HG02642 (cell line): ENCODE results near the gene CEACAM18.
"Not testable (repeated sequence)": the region's sequence is repeated elsewhere in the genome, so short reads cannot be mapped to it uniquely, and the experiment has no call there.

ENCODE experiments used
- ATAC-seq: cut with Tn5 transposase; IDR thresholded peaks from one replicate; pipeline ENCODE4 v1.9.1; 2021; ENCODE audit warnings: mild to moderate bottlenecking; ENCODE audit not compliant: unreplicated experiment, poor library complexity

Gene CEACAM18

GRCh38 chr19:51488491-51488890, 10.2 kb downstream of the CEACAM18 start:
- ATAC-seq = no peak

DNA sequence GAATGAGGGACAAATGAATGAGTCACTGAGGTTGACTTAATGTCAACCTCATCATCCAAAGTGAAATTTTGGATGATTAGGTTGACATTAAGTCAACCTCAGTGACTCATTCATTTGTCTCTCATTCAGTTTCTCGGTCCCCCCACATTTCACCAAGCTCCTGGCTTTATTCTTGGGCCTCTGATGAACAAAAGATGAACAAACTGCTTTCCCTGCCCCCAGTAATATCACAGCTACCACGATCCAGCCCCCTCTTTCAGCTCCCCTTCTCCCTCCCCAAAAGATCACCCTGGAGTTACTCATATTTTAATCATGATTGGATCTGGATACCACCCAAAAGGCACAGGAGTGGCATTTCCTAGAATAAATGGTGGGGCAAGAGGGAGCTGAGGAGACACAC, 10.8 kb downstream of the CEACAM18 start:
- no peak for ATAC-seq

DNA sequence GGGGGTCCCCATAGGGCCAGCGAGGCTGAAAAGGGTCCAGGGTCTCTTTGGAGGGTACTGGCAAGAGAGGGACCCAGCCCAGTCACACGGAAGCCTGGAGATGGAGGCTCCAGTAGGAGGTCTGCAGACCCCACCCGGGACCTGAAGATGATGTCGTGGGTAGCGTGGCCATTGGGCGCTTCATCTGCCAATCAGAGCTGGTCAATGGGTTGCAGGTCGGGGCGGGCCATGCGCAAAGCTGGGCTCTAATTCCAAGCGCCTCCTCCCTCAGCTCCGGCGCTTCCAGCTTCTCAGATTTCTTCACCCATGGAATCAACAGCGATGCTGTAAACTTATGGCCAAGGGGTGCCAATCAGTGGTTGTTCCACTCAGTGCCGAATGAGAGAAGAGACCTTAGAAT, 12.3 kb downstream of the CEACAM18 start:
- ATAC-seq = no peak

GRCh38 chr19:51491586-51491985, 13.2 kb downstream of the CEACAM18 start:
- ATAC-seq = no peak

DNA sequence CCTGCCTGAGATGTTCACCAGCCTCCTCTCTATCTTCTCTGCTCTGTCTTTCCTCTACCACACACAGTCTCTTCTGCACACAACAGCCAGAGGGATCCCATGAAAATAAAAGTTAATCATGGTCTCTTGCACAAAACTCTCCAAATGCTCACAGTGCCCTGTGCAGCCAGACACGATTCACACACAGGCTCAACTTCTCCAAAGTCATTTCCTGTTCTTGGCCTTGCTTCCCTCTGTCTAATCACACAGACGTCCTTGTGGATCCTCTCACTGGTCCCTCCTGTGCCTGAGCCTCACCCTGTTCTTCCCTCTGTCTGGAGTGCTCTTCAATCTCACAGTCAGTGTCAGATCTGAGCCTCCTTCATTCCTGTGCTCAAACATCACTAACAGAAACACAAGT, 15.4 kb downstream of the CEACAM18 start:
- no peak for ATAC-seq

DNA sequence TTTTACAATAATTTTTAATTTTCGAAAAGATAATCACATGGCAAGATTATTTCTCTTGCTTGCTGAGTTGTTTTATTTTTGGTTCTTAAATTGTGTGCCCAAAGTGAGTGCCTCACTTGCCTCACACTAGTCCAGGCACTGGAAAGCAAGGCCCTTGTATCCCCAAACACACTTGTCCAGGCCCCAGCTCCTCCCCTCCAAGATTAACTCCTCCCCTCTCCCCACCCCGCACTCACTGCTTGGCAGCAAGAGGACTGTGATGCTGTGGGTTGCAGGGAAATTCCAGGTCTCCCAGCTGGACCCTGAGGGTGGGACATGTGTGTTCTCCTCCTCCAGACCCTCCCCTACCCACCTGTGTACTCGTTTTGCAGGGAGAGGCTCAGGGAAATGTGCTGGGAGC, 19.3 kb downstream of the CEACAM18 start:
- no peak for ATAC-seq

GRCh38 chr19:51500931-51501330, 22.6 kb downstream of the CEACAM18 start:
- not testable (repeated sequence) for ATAC-seq

- ATAC-seq = no peak
These were observed 23.4 kb downstream of the CEACAM18 start, which contains the start of gene SIGLEC12 for GRCh38 chr19:51501594-51502263. SIGLEC12 (minus strand) TSS chr19:51501800; CDS start chr19:51501733, 67 bp downstream.

GRCh38 chr19:51503286-51503817, 25.0 kb downstream of the CEACAM18 start:
- no peak for ATAC-seq

- no peak for ATAC-seq
These were observed 25.6 kb downstream of the CEACAM18 start for GRCh38 chr19:51503896-51504295.

DNA sequence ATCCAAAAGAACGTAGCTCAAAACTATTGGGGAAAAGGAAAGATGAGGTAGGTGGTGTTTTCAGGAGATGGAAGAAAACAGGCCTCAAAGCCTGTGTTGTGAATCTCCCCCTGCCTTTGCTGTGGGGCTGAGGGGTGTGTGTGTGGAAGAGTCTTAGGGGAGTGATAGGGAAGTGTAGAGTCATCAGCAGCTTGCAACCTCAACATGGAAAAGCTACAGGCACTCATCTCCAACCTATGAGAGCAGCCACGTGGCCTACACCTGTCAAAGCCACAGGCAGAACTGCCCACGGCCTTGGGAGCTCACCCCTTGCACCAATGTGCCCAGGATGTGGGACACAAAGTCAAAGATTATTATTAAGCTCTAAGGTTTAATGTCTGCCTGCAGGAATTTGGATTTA, 27.6 kb downstream of the CEACAM18 start:
- ATAC-seq = no peak

GRCh38 chr19:51507192-51507591, 28.9 kb downstream of the CEACAM18 start:
- no peak for ATAC-seq

- no peak for ATAC-seq
These were observed 29.3 kb downstream of the CEACAM18 start for GRCh38 chr19:51507640-51508058.

DNA sequence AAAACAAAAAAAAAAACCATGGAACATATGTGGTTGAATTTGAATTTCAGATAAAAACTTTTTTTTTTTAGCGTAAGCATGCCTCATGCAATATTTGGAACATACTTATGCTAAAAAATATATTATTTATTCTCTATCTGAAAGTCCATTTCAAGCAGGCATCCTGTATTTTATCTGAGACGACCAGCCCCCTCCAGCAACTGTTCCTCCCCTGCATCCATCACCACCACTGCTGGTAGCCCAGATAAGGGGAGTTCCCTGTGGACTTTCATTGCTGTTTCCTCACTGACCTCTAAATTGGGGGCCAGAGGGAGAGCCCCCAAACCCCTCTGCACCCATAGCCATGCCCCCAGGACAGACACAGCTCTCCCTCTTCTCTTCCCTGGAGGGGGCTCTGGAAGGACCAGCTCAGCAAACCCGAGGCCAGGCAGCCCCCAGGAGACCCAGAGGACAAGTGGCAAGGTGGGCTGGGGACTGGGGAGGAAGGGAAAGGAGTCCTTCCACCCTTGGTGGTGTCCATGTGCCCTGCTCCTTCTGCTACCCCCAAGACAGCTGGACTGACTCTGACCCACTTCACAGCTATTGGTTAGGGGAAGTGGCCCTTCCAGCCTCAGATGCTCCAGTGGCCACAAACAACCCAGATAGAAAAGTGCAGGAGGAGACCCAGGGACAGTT, 29.9 kb downstream of the CEACAM18 start:
- ATAC-seq = no peak

- no peak for ATAC-seq
These were observed 31.7 kb downstream of the CEACAM18 start for GRCh38 chr19:51509823-51510660.

DNA sequence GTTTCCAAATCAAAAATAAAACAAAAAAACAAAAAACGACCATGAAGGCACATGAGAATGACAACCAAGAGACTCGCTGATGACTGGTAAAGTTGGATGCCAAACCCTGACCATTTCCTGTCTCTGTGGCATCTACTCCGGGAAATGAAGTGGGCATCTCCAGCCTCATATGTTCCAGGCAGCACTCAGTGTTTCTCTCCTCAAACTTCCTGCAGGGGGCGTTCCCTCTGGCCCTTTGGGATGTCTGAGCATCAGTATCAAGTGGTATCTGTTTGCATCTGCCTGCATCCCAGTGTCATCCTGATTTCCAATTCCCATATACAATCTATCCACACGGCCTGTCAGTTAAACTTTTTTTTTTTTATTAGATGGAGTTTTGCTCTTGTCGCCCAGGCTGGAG, 33.0 kb downstream of the CEACAM18 start:
- no peak for ATAC-seq

GRCh38 chr19:51513968-51514367, 35.6 kb downstream of the CEACAM18 start:
- no peak for ATAC-seq

DNA sequence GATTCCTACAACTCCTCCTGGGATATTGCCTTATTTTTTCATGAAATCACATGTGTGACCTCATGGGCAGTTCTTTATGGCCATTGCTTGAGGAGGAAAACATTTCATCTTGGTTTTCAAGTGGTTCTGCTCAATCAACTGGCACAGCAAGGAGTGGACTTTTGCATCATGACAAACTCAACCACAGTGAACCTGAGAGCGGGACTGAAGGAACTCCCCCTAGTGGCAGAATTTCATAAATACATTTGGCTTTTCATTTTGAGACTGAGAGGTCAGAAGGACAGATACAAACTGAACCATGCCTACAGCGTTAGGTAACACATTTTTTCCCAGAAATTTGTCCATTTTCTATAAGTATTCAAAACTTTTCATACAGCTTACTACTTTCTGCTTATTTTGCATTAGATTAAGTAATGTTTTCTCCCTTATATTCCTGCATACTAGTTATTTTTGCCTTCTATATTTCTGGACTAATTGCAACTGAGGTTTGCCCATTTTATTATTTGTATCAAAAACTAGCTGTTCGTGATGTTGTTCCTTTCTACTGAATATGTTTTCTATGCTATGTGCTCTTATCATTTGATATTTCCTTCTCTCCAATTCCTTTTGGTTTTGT, 36.6 kb downstream of the CEACAM18 start:
- no peak for ATAC-seq

DNA sequence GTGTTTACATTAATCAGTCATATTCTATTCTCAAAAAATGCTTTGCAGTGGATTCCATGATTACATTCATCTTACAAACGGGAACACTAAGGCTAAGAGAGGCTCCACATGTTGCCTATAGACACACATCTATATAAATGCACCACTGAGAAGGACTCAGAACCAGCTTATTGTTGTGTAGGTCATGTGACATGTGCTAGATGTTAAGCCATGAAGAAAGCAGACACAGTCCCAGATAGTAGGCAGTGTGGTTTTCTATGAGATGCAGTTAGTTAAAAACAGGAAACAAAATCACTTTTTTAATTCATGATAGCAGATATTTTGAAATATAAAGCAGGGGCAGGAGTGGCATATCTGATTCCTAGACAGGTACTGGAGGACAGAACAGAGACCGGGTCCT, 42.4 kb downstream of the CEACAM18 start:
- ATAC-seq = no peak

GRCh38 chr19:51521357-51521756, 43.0 kb downstream of the CEACAM18 start:
- no peak for ATAC-seq
